ENCODE results near the gene CCDC154. TPM values are rescaled to one million over a fixed set of nuclear protein-coding genes. Genes with fewer than 3 reads are reported as not detected.

CCDC154 gene
- total and polyA plus RNA-seq, 2 donors (not counting 3 experiments of a cell fraction or from before 2014, with no cell fraction given), result 0.65 to 0.75 TPM

DNA sequence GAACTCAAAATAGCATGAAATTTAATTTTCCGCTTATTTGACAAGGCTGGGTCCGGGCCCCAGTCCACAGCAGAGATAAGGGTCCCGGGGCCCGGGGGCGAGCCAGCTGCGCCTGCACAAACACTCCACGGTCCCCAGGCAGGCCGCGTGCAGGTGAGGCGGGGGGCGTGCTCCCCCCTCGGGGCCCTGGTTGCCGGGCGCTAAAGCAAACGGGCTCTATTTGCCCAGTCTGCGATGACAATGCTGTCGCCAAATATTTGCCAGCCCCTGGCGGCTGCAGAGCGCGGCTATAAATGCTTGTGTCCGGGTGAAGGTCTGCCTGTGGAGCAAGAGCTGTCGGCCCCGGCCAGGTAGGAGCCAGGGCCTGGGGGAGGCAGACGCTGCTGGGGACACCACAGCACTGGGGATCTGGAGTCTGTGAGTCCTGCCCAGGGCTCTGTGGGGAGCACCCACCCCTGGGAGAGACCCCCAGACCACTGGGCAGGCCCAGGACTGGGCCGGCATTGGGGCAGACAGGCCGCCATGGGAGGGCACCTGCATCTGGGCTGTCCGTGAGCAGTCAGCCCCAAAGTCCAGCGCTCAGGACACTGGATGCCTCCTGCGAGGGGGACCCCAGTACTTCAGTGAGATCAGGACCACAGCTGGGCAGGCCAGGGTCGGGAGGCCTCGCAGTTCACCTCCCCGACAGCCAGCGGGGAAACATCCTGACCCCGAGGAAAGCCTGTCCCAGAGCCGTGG lies 13.4 kb downstream of the CCDC154 start, which contains the start of gene PERCC1:
Gene PERCC1, plus strand, starts transcription at position 320 of the 738 bp plus-strand sequence. CDS start 1,516 bp downstream, outside the sequence.
- Histone ChIP-seq H3K9me3 (replicated peaks; ENCODE audit: control insufficient read depth, insufficient read depth, low read length) (no peaks in the 10 kb centered on the region), H3K4me3 (replicated peaks in 1 of 3; ENCODE audit: insufficient read depth in 1 of 3, low read depth in 1 of 3, low read length in 3 of 3) (no peak within 1 kb of the TSS), H3K27ac (ENCODE audit: insufficient read depth, low read depth, low read length) (no peak within 1 kb of the TSS), H3K79me2 (ENCODE audit: control insufficient read depth, insufficient read depth, low read length) (no peaks in the 10 kb centered on the region), H3K36me3 (ENCODE audit: control insufficient read depth in 2 of 2, extremely low read depth in 1 of 2, insufficient read depth in 2 of 2, low read length in 2 of 2) (no peaks in the 10 kb centered on the region), H3K9me1 (replicated peaks; ENCODE audit: control insufficient read depth, extremely low read depth, insufficient read depth, low read length) (no peaks in the 10 kb centered on the region), H3K4me2 (ENCODE audit: insufficient read depth, low read length) (no peak within 1 kb of the TSS), H4K20me1 (replicated peaks; ENCODE audit: control insufficient read depth, extremely low read depth, insufficient read depth, low read length) (no peaks in the 10 kb centered on the region), H3K27me3 (ENCODE audit: control insufficient read depth in 2 of 2, insufficient read depth in 2 of 2, low read length in 2 of 2) (no peaks in the 10 kb centered on the region), H2AFZ (ENCODE audit: low read depth, low read length) (no peak within 1 kb of the TSS), H3K9ac (replicated peaks; ENCODE audit: extremely low read depth, insufficient read depth, low read length) (no peak within 1 kb of the TSS), H3K4me1 (ENCODE audit: control insufficient read depth, extremely low read depth, insufficient read depth, low read length) (no peaks in the 10 kb centered on the region)
- dilution Hi-C loops (cut with MboI; ENCODE audit: extremely low pct_ligation_motif_present, low sequenced_read_pairs) (no loop called here), intact Hi-C loops (cut with micrococcal nuclease) (no loop called here)
- POLR2A ChIA-PET, result no interaction called here
- no TSS peak for BruUV-seq (replicated peaks)
- CTCF ChIA-PET, result no interaction called here
- DNase-seq (ENCODE audit: low read depth, low spot score) (no peak), FAIRE-seq (no peak)
- TF ChIP-seq JUN (IDR thresholded peaks at IDR 0.05; ENCODE audit: borderline replicate concordance, insufficient read depth, insufficient read length, low read depth) (no peak), FOS (IDR thresholded peaks at IDR 0.05; ENCODE audit: borderline replicate concordance, insufficient read depth, low read length) (no peak), MYC (IDR thresholded peaks at IDR 0.05; ENCODE audit: low read depth, low read length) (no peak), EZH2 (IDR thresholded peaks at IDR 0.05; ENCODE audit: borderline replicate concordance, low read depth, low read length, severe bottlenecking) (no peak)
- TF ChIP-seq, protein P1, sequence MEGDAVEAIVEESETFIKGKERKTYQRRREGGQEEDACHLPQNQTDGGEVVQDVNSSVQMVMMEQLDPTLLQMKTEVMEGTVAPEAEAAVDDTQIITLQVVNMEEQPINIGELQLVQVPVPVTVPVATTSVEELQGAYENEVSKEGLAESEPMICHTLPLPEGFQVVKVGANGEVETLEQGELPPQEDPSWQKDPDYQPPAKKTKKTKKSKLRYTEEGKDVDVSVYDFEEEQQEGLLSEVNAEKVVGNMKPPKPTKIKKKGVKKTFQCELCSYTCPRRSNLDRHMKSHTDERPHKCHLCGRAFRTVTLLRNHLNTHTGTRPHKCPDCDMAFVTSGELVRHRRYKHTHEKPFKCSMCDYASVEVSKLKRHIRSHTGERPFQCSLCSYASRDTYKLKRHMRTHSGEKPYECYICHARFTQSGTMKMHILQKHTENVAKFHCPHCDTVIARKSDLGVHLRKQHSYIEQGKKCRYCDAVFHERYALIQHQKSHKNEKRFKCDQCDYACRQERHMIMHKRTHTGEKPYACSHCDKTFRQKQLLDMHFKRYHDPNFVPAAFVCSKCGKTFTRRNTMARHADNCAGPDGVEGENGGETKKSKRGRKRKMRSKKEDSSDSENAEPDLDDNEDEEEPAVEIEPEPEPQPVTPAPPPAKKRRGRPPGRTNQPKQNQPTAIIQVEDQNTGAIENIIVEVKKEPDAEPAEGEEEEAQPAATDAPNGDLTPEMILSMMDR (IDR thresholded peaks at IDR 0.05; ENCODE audit: extremely low read depth in 1 of 2, insufficient read depth in 1 of 2, low read depth in 1 of 2, low read length in 2 of 2), result no peak

Measured in endothelial cell of umbilical vein (primary cell).